HFFc6 (cell line): Measurements from ENCODE around the gene PRR12. TPM values are rescaled to one million over a fixed set of nuclear protein-coding genes. Genes with fewer than 3 reads are reported as not detected.

Source experiments
- DNase-seq: peaks from one replicate; pipeline ENCODE4 v3.0.0-alpha.2; 2018
- H3K27ac Mint-ChIP-seq: 2 replicates; pipeline ENCODE4 v1.8.0; 2020; ENCODE audit warnings: mild to moderate bottlenecking, mixed read lengths
- H3K27me3 Mint-ChIP-seq: 2 replicates; pipeline ENCODE4 v1.8.0; 2021; ENCODE audit warnings: mild to moderate bottlenecking, moderate library complexity, mixed read lengths; ENCODE audit not compliant: insufficient read depth
- H3K36me3 Mint-ChIP-seq: 2 replicates; pipeline ENCODE4 v1.8.0; 2021; ENCODE audit warnings: low read depth, mixed read lengths
- H3K4me1 Mint-ChIP-seq: 2 replicates; pipeline ENCODE4 v1.8.0; 2020; ENCODE audit warnings: low read depth, mixed read lengths
- H3K4me3 Mint-ChIP-seq: 2 replicates; pipeline ENCODE4 v1.8.0; 2020; ENCODE audit warnings: mild to moderate bottlenecking, moderate library complexity, mixed read lengths
- H3K9me3 Mint-ChIP-seq: 2 replicates; pipeline ENCODE4 v1.8.0; 2020; ENCODE audit warnings: mild to moderate bottlenecking, mixed read lengths
- total RNA-seq, 6 experiments: library from RNA; stranded (reverse); fragmentation: NEBNext Ultra II Directional; extraction: Animal tissue kit (Norgen Biotek cat#: 25700); gene quantifications; 2 replicates in 1 of 6; 3 replicates in 5 of 6; pipeline ENCODE4 v1.2.3, GENCODE V29; 2021
- TF ChIP-seq, protein P1 (sequence below): fragments of 200-600 bp; sonication (generic); IDR thresholded peaks from 2 replicates; pipeline ENCODE4 v1.5.0; 2021; ENCODE audit warnings: antibody characterized with exemption, mild to moderate bottlenecking

The PRR12 gene
- total RNA-seq, 6 experiments from 2014 or later, result 23.3 to 26.2 (median 24.3) TPM

- peaks cover 19% of the 10 kb centered on the region for H3K4me1 Mint-ChIP-seq
- DNase-seq, result no peak
- no peaks in the 10 kb centered on the region for H3K9me3 Mint-ChIP-seq
- TF ChIP-seq, protein P1, sequence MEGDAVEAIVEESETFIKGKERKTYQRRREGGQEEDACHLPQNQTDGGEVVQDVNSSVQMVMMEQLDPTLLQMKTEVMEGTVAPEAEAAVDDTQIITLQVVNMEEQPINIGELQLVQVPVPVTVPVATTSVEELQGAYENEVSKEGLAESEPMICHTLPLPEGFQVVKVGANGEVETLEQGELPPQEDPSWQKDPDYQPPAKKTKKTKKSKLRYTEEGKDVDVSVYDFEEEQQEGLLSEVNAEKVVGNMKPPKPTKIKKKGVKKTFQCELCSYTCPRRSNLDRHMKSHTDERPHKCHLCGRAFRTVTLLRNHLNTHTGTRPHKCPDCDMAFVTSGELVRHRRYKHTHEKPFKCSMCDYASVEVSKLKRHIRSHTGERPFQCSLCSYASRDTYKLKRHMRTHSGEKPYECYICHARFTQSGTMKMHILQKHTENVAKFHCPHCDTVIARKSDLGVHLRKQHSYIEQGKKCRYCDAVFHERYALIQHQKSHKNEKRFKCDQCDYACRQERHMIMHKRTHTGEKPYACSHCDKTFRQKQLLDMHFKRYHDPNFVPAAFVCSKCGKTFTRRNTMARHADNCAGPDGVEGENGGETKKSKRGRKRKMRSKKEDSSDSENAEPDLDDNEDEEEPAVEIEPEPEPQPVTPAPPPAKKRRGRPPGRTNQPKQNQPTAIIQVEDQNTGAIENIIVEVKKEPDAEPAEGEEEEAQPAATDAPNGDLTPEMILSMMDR, result no peak
- H3K27ac Mint-ChIP-seq, result no peak overlapping the region
- H3K27me3 Mint-ChIP-seq, result no peaks in the 10 kb centered on the region; the same call in none of the 2 replicates
- H3K4me3 Mint-ChIP-seq, result no peak overlapping the region
- H3K36me3 Mint-ChIP-seq, result peaks cover 4% of the 10 kb centered on the region
These were observed 24.7 kb upstream of the PRR12 start for GRCh38 chr19:49566302-49566701.

GRCh38 chr19:49567861-49568441 is 23.0 kb upstream of the PRR12 start:
- H3K4me3 Mint-ChIP-seq, result no peak overlapping the region
- peaks cover 4% of the 10 kb centered on the region for H3K36me3 Mint-ChIP-seq
- H3K27ac Mint-ChIP-seq, result peak overlapping the region; percentile 56; the same call in 1 of the 2 replicates
- no peak for DNase-seq
- TF ChIP-seq, protein P1, result no peak
- no peaks in the 10 kb centered on the region; the same call in 1 of the 2 replicates for H3K27me3 Mint-ChIP-seq
- H3K9me3 Mint-ChIP-seq, result no peaks in the 10 kb centered on the region
- peaks cover 19% of the 10 kb centered on the region for H3K4me1 Mint-ChIP-seq

DNA sequence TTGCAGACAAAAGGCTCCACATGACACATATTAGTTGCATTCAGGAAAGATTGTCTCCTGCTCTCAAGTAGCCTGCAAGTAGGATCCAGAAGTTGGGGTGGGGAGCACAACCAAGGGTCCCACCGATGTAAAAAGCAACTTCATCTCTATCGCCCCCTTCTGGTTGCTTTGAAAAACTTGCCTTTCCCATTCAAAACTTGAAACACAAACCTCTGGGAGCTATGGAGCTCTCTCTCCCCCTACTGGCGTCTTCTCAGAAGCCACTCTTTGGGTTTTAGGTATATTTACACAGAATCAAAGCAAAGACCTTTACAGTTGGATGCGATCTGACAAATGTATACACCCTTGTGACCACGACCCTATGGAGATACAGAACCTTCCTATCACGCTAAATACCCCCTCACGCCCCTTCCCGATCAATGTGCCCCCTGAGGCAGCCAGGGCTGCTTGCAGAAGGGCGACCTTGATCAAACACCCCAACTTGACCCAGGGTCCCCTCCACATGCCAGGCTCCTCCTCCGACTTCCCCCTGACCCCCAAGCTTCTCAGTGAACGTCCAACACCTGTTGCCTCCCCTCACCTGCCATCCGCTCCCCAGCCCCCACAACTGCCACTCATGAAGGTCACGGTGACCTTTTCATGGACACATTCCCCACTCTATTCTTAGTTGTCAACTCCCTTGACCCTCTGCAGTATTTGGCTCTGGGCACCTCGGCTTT is 20.7 kb upstream of the PRR12 start:
- H3K4me3 Mint-ChIP-seq, result no peak overlapping the region
- DNase-seq, result peak; percentile 73
- TF ChIP-seq, protein P1, result peak; percentile 99
- H3K9me3 Mint-ChIP-seq, result no peaks in the 10 kb centered on the region
- H3K27ac Mint-ChIP-seq, result peak overlapping the region; percentile 53
- peaks cover under 1% of the 10 kb centered on the region for H3K36me3 Mint-ChIP-seq
- H3K27me3 Mint-ChIP-seq, result no peaks in the 10 kb centered on the region; the same call in 1 of the 2 replicates
- peaks cover 30% of the 10 kb centered on the region for H3K4me1 Mint-ChIP-seq

DNA sequence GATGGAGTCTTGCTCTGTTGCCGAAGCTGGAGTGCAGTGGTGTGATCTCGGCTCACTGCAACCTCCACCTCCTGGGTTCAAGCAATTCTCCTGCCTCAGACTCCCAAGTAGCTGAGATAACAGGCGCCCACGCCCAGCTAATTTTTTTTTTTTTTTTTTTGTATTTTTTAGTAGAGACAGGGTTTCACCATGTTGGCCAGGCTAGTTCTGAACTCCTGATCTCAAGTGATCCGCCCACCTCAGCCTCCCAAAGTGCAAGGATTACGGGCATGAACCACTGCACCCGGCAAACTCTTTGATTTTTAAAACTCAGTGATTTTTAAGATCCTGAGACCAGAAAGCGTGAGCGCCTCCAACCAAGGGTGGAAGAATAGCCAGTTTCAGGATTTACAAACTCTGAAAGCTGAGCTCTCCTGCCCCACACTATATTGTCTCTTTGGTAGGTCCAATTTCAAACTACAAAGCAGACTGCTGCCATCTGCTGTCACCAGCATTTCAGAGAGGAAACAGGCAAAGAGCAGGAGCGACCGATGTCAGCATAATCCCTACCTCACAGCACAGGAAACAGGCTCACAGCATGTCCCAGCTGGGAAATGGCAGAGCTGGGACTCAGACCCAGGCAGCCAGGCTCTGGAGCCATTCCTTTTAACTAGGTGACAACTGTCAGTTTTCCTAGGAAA is 19.8 kb upstream of the PRR12 start:
- Mint-ChIP-seq H3K9me3 (no peaks in the 10 kb centered on the region), H3K4me3 (no peak overlapping the region), H3K36me3 (no peaks in the 10 kb centered on the region; the same call in 1 of the 2 replicates), H3K27ac (no peak overlapping the region), H3K4me1 (peaks cover 30% of the 10 kb centered on the region), H3K27me3 (no peaks in the 10 kb centered on the region; the same call in 1 of the 2 replicates)
- no peak for DNase-seq
- TF ChIP-seq, protein P1, result no peak; the same call in 1 of the 2 replicates

DNA sequence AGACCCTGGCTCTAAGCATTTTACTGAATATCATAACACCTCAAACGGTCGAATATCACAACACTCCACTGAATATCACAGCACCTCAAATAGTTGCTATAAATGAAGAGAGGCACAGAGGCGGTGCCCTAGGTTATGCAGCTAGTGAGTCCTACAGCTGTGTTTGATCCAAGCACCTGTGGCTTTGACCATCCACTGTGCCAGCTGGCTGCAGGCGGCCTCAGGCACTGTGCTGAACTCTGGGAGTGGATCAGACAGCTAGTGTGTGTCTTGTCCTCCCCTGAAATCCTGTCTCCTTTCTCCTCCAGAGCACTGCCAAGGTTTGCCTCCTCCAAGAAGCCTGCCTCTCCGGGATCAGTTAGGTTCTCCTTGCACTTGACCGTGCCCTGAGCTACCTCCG is 18.0 kb upstream of the PRR12 start:
- peak overlapping the region; percentile 28; the same call in 1 of the 2 replicates for H3K27ac Mint-ChIP-seq
- H3K4me3 Mint-ChIP-seq, result no peak overlapping the region
- H3K27me3 Mint-ChIP-seq, result no peaks in the 10 kb centered on the region; the same call in 1 of the 2 replicates
- H3K4me1 Mint-ChIP-seq, result peaks cover 26% of the 10 kb centered on the region
- no peaks in the 10 kb centered on the region; the same call in 1 of the 2 replicates for H3K36me3 Mint-ChIP-seq
- no peak for DNase-seq
- TF ChIP-seq, protein P1, result no peak
- no peaks in the 10 kb centered on the region for H3K9me3 Mint-ChIP-seq
